SK-N-SH (cell line): Measurements from ENCODE around the gene PIGK.

Experiments used
- CTCF ChIP-seq: fragments of 200-600 bp; sonication (generic); IDR thresholded peaks from 2 replicates; pipeline ENCODE4 v1.6.1; 2017; ENCODE audit warnings: antibody characterized with exemption, mild to moderate bottlenecking, moderate library complexity
- EZH2phosphoT487 ChIP-seq: fragments of 200-600 bp; sonication (generic); IDR thresholded peaks from 2 replicates; pipeline ENCODE4 v1.6.1; 2017; ENCODE audit warnings: low read depth, mixed run types, mild to moderate bottlenecking, antibody characterized with exemption, moderate library complexity, borderline replicate concordance
- RAD21 ChIP-seq: IDR thresholded peaks from 2 replicates; pipeline ENCODE4 v1.6.1; 2012; ENCODE audit warnings: mild to moderate bottlenecking, low read length
- TAF1 ChIP-seq: IDR thresholded peaks from 2 replicates; pipeline ENCODE4 v1.6.1; 2012; ENCODE audit warnings: low read depth, mild to moderate bottlenecking, low read length, moderate library complexity, borderline replicate concordance
- TCF12 ChIP-seq: IDR thresholded peaks from 2 replicates; pipeline ENCODE4 v1.4.0; 2012
- YY1 ChIP-seq: IDR thresholded peaks from 2 replicates; pipeline ENCODE4 v1.4.0; 2012; ENCODE audit warnings: low read depth, mild to moderate bottlenecking

GRCh38 chr1:77068013-77068412 is 151.2 kb downstream of the PIGK start:
- TF ChIP-seq TCF12 (no peak), CTCF (no peak), EZH2phosphoT487 (no peak), TAF1 (no peak), YY1 (no peak), RAD21 (no peak)
